Measurements from ENCODE around the gene PHGDH.

DNA sequence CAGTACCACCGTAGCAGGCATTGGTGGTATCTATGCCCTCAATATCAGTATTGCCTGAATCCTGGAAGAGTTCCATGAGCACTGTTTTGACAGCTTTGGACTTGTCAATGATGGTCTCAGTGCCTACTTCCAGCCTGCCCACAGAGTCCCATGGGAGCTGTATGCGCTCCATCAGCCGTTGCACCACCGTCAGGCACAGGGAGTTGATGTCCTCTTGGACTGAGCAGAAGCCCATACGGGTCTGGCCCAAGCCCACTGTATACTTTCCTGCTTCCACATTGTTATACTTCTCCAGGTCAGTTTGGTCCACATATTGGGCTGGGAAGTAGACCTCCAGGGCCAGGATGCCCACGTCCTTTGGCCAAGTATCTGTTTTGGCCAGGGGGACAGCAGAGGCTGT is 52.5 kb downstream of the PHGDH start:
- TF ChIP-seq KAT2B (IDR thresholded peaks at IDR 0.05; ENCODE audit: borderline replicate concordance, low read depth, low read length) (no peak), ZBTB21 (CRISPR knock-in tag; IDR thresholded peaks at IDR 0.05) (no peak), NCOA1 (CRISPR knock-in tag; IDR thresholded peaks at IDR 0.05) (no peak)
- TF ChIP-seq, protein P1, sequence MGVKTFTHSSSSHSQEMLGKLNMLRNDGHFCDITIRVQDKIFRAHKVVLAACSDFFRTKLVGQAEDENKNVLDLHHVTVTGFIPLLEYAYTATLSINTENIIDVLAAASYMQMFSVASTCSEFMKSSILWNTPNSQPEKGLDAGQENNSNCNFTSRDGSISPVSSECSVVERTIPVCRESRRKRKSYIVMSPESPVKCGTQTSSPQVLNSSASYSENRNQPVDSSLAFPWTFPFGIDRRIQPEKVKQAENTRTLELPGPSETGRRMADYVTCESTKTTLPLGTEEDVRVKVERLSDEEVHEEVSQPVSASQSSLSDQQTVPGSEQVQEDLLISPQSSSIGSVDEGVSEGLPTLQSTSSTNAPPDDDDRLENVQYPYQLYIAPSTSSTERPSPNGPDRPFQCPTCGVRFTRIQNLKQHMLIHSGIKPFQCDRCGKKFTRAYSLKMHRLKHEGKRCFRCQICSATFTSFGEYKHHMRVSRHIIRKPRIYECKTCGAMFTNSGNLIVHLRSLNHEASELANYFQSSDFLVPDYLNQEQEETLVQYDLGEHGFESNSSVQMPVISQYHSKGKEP (CRISPR knock-in tag; IDR thresholded peaks at IDR 0.05), result no peak
- TF ChIP-seq, protein P2, sequence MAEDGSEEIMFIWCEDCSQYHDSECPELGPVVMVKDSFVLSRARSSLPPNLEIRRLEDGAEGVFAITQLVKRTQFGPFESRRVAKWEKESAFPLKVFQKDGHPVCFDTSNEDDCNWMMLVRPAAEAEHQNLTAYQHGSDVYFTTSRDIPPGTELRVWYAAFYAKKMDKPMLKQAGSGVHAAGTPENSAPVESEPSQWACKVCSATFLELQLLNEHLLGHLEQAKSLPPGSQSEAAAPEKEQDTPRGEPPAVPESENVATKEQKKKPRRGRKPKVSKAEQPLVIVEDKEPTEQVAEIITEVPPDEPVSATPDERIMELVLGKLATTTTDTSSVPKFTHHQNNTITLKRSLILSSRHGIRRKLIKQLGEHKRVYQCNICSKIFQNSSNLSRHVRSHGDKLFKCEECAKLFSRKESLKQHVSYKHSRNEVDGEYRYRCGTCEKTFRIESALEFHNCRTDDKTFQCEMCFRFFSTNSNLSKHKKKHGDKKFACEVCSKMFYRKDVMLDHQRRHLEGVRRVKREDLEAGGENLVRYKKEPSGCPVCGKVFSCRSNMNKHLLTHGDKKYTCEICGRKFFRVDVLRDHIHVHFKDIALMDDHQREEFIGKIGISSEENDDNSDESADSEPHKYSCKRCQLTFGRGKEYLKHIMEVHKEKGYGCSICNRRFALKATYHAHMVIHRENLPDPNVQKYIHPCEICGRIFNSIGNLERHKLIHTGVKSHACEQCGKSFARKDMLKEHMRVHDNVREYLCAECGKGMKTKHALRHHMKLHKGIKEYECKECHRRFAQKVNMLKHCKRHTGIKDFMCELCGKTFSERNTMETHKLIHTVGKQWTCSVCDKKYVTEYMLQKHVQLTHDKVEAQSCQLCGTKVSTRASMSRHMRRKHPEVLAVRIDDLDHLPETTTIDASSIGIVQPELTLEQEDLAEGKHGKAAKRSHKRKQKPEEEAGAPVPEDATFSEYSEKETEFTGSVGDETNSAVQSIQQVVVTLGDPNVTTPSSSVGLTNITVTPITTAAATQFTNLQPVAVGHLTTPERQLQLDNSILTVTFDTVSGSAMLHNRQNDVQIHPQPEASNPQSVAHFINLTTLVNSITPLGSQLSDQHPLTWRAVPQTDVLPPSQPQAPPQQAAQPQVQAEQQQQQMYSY (CRISPR knock-in tag; IDR thresholded peaks at IDR 0.05), result no peak

All from HepG2 (cell line).